Stimulated activated memory B cell treated with anti-CD40 and anti-IgM and Interleukin-4, amounts not matched to agents 10 μg/mL and 1 μg/mL and 100 μg/mL, for 72 hours (primary cell): ENCODE results near the gene CRYBG1.
A peak's percentile ranks its signal among the peaks of the same experiment; 100 is the strongest.
"Not testable (repeated sequence)": the region's sequence is repeated elsewhere in the genome, so short reads cannot be mapped to it uniquely, and the experiment has no call there.

Source experiments
- ATAC-seq: fragments of 150-1000 bp; cut with Tn5 transposase; 2 replicates; pipeline ENCODE4 v1.10.0; 2021
- H3K27ac Mint-ChIP-seq: one replicate; pipeline ENCODE4 v1.8.0; 2022; ENCODE audit warnings: mild to moderate bottlenecking, mixed read lengths
- H3K27me3 Mint-ChIP-seq: one replicate; pipeline ENCODE4 v1.8.0; 2022; ENCODE audit warnings: mixed read lengths
- H3K36me3 Mint-ChIP-seq: one replicate; pipeline ENCODE4 v1.8.0; 2022; ENCODE audit warnings: mixed read lengths
- H3K4me1 Mint-ChIP-seq: one replicate; pipeline ENCODE4 v1.8.0; 2022; ENCODE audit warnings: mixed read lengths
- H3K4me3 Mint-ChIP-seq: one replicate; pipeline ENCODE4 v1.8.0; 2022; ENCODE audit warnings: mild to moderate bottlenecking, moderate library complexity, mixed read lengths
- H3K9me3 Mint-ChIP-seq: one replicate; pipeline ENCODE4 v1.8.0; 2022; ENCODE audit warnings: mixed read lengths

Gene CRYBG1

GRCh38 chr6:106563614-106564013, 203.1 kb downstream of the CRYBG1 start:
- Mint-ChIP-seq H3K36me3 (peaks cover 23% of the 10 kb centered on the region), H3K4me3 (no peak overlapping the region), H3K27ac (peak overlapping the region; percentile 58), H3K4me1 (peaks cover 6% of the 10 kb centered on the region), H3K9me3 (no peaks in the 10 kb centered on the region), H3K27me3 (no peaks in the 10 kb centered on the region)
- no peak for ATAC-seq

GRCh38 chr6:106564476-106564875, 204.0 kb downstream of the CRYBG1 start:
- Mint-ChIP-seq H3K27me3 (no peaks in the 10 kb centered on the region), H3K4me3 (no peak overlapping the region), H3K27ac (peak overlapping the region; percentile 58), H3K4me1 (peaks cover 6% of the 10 kb centered on the region), H3K36me3 (peaks cover 25% of the 10 kb centered on the region), H3K9me3 (no peaks in the 10 kb centered on the region)
- no peak for ATAC-seq

GRCh38 chr6:106568530-106568929, 208.0 kb downstream of the CRYBG1 start:
- peaks cover 17% of the 10 kb centered on the region for H3K4me1 Mint-ChIP-seq
- H3K4me3 Mint-ChIP-seq: no peak overlapping the region
- H3K9me3 Mint-ChIP-seq: no peaks in the 10 kb centered on the region
- peaks cover 40% of the 10 kb centered on the region for H3K36me3 Mint-ChIP-seq
- peak overlapping the region; percentile 14 for H3K27ac Mint-ChIP-seq
- no peaks in the 10 kb centered on the region for H3K27me3 Mint-ChIP-seq
- ATAC-seq: no peak

- H3K9me3 Mint-ChIP-seq: no peaks in the 10 kb centered on the region
- H3K4me1 Mint-ChIP-seq: peaks cover 11% of the 10 kb centered on the region
- H3K27ac Mint-ChIP-seq: peak overlapping the region; percentile 42
Measured at GRCh38 chr6:106569428-106569827, 208.9 kb downstream of the CRYBG1 start.

GRCh38 chr6:106572436-106572835, 211.9 kb downstream of the CRYBG1 start:
- Mint-ChIP-seq H3K36me3 (peaks cover 48% of the 10 kb centered on the region), H3K27ac (peak overlapping the region; percentile 2), H3K9me3 (no peaks in the 10 kb centered on the region), H3K4me1 (peaks cover 11% of the 10 kb centered on the region), H3K4me3 (no peak overlapping the region), H3K27me3 (no peaks in the 10 kb centered on the region)
- no peak for ATAC-seq

More at GRCh38 chr6:106569428-106569827, 208.9 kb downstream of the CRYBG1 start:
- no peak for ATAC-seq
- peaks cover 32% of the 10 kb centered on the region for H3K36me3 Mint-ChIP-seq
- H3K4me3 Mint-ChIP-seq: no peak overlapping the region
- no peaks in the 10 kb centered on the region for H3K27me3 Mint-ChIP-seq

GRCh38 chr6:106572875-106573585, 212.5 kb downstream of the CRYBG1 start:
- Mint-ChIP-seq H3K36me3 (peaks cover 43% of the 10 kb centered on the region), H3K4me3 (no peak overlapping the region), H3K4me1 (peaks cover 11% of the 10 kb centered on the region), H3K27ac (peak overlapping the region; percentile 2), H3K27me3 (no peaks in the 10 kb centered on the region), H3K9me3 (no peaks in the 10 kb centered on the region)
- no peak for ATAC-seq

GRCh38 chr6:106574741-106575458, 214.4 kb downstream of the CRYBG1 start:
- H3K27me3 Mint-ChIP-seq: no peaks in the 10 kb centered on the region
- H3K36me3 Mint-ChIP-seq: peaks cover 33% of the 10 kb centered on the region
- peak overlapping the region; percentile 60 for H3K27ac Mint-ChIP-seq
- H3K9me3 Mint-ChIP-seq: no peaks in the 10 kb centered on the region
- no peak overlapping the region for H3K4me3 Mint-ChIP-seq
- peaks cover 11% of the 10 kb centered on the region for H3K4me1 Mint-ChIP-seq
- ATAC-seq: no peak

- Mint-ChIP-seq H3K27me3 (no peaks in the 10 kb centered on the region), H3K9me3 (no peaks in the 10 kb centered on the region), H3K36me3 (peaks cover 42% of the 10 kb centered on the region), H3K4me3 (no peak overlapping the region), H3K27ac (no peak overlapping the region), H3K4me1 (no peaks in the 10 kb centered on the region)
- ATAC-seq: no peak
Measured at GRCh38 chr6:106579281-106579680, 218.8 kb downstream of the CRYBG1 start.

GRCh38 chr6:106581468-106581867, 221.0 kb downstream of the CRYBG1 start:
- no peaks in the 10 kb centered on the region for H3K4me1 Mint-ChIP-seq
- H3K27me3 Mint-ChIP-seq: no peaks in the 10 kb centered on the region
- peaks cover 38% of the 10 kb centered on the region for H3K36me3 Mint-ChIP-seq
- no peak for ATAC-seq
- H3K9me3 Mint-ChIP-seq: no peaks in the 10 kb centered on the region
- H3K4me3 Mint-ChIP-seq: no peak overlapping the region
- H3K27ac Mint-ChIP-seq: peak overlapping the region; percentile 27

GRCh38 chr6:106586815-106587415, 226.4 kb downstream of the CRYBG1 start:
- H3K27me3 Mint-ChIP-seq: no peaks in the 10 kb centered on the region
- peaks cover 6% of the 10 kb centered on the region for H3K4me1 Mint-ChIP-seq
- ATAC-seq: no peak
- H3K36me3 Mint-ChIP-seq: peaks cover 60% of the 10 kb centered on the region
- peaks cover 3% of the 10 kb centered on the region for H3K9me3 Mint-ChIP-seq
- no peak overlapping the region for H3K4me3 Mint-ChIP-seq
- H3K27ac Mint-ChIP-seq: no peak overlapping the region

- not testable (repeated sequence) for H3K4me3 Mint-ChIP-seq, H3K27me3 Mint-ChIP-seq, ATAC-seq, H3K9me3 Mint-ChIP-seq, H3K4me1 Mint-ChIP-seq
- H3K27ac Mint-ChIP-seq: peak overlapping the region; percentile 61
- H3K36me3 Mint-ChIP-seq: peaks cover 54% of the 10 kb centered on the region
Measured at GRCh38 chr6:106588937-106589336, 228.4 kb downstream of the CRYBG1 start.

- H3K27me3 Mint-ChIP-seq: no peaks in the 10 kb centered on the region
- ATAC-seq: no peak
- H3K4me1 Mint-ChIP-seq: peaks cover 6% of the 10 kb centered on the region
- peaks cover 44% of the 10 kb centered on the region for H3K36me3 Mint-ChIP-seq
- H3K27ac Mint-ChIP-seq: no peak overlapping the region
- H3K4me3 Mint-ChIP-seq: no peak overlapping the region
- peaks cover 3% of the 10 kb centered on the region for H3K9me3 Mint-ChIP-seq
Measured at GRCh38 chr6:106591111-106591825, 230.8 kb downstream of the CRYBG1 start.

- Mint-ChIP-seq H3K36me3 (peaks cover 37% of the 10 kb centered on the region), H3K9me3 (no peaks in the 10 kb centered on the region), H3K27me3 (no peaks in the 10 kb centered on the region), H3K4me3 (no peak overlapping the region), H3K27ac (no peak overlapping the region), H3K4me1 (no peaks in the 10 kb centered on the region)
- ATAC-seq: no peak
Measured at GRCh38 chr6:106599440-106599839, 238.9 kb downstream of the CRYBG1 start.

GRCh38 chr6:106600329-106600728, 239.8 kb downstream of the CRYBG1 start:
- H3K4me3 Mint-ChIP-seq: no peak overlapping the region
- H3K4me1 Mint-ChIP-seq: no peaks in the 10 kb centered on the region
- peaks cover 43% of the 10 kb centered on the region for H3K36me3 Mint-ChIP-seq
- H3K27ac Mint-ChIP-seq: no peak overlapping the region
- no peaks in the 10 kb centered on the region for H3K27me3 Mint-ChIP-seq
- ATAC-seq: no peak
- no peaks in the 10 kb centered on the region for H3K9me3 Mint-ChIP-seq

GRCh38 chr6:106608080-106608668, 247.7 kb downstream of the CRYBG1 start:
- Mint-ChIP-seq H3K4me1 (peaks cover 40% of the 10 kb centered on the region), H3K27ac (no peak overlapping the region), H3K36me3 (peaks cover 16% of the 10 kb centered on the region), H3K27me3 (no peaks in the 10 kb centered on the region), H3K9me3 (peaks cover 3% of the 10 kb centered on the region), H3K4me3 (no peak overlapping the region)
- ATAC-seq: peak; percentile 84
